Mesothelial cell of epicardium (in vitro differentiated cells): ENCODE measurements around the gene TMEM247. TPM values are rescaled to one million over a fixed set of nuclear protein-coding genes. Genes with fewer than 3 reads are reported as not detected.

ENCODE experiments used
- DNase-seq, 2 experiments: peaks; one replicate each; pipeline ENCODE4 v3.0.0; 2021; ENCODE audit warnings: low spot score in 2 of 2; ENCODE audit not compliant: unreplicated experiment in 2 of 2
- H3K27ac Mint-ChIP-seq: 2 replicates; pipeline ENCODE4 v1.8.0; 2021; ENCODE audit warnings: mixed read lengths
- H3K27me3 Mint-ChIP-seq: 2 replicates; pipeline ENCODE4 v1.8.0; 2021; ENCODE audit warnings: low read depth, mixed read lengths
- H3K36me3 Mint-ChIP-seq: 2 replicates; pipeline ENCODE4 v1.8.0; 2021; ENCODE audit warnings: mixed read lengths
- H3K4me1 Mint-ChIP-seq: 2 replicates; pipeline ENCODE4 v1.8.0; 2021; ENCODE audit warnings: mixed read lengths
- H3K4me3 Mint-ChIP-seq: 2 replicates; pipeline ENCODE4 v1.8.0; 2021; ENCODE audit warnings: mild to moderate bottlenecking, moderate library complexity, mixed read lengths
- H3K9me3 Mint-ChIP-seq: 2 replicates; pipeline ENCODE4 v1.8.0; 2021; ENCODE audit warnings: mixed read lengths
- total RNA-seq: library from RNA; stranded (reverse); gene quantifications from 3 replicates; pipeline ENCODE4 v1.2.1, GENCODE V29; 2021
- TF ChIP-seq, protein P1 (sequence below): fragments of 200-600 bp; sonication (generic); IDR thresholded peaks from one replicate; pipeline ENCODE4 v1.5.0; 2021; ENCODE audit warnings: antibody characterized with exemption; ENCODE audit not compliant: unreplicated experiment

TMEM247 gene
- total RNA-seq, 1 donor from 2014 or later = not detected

DNA sequence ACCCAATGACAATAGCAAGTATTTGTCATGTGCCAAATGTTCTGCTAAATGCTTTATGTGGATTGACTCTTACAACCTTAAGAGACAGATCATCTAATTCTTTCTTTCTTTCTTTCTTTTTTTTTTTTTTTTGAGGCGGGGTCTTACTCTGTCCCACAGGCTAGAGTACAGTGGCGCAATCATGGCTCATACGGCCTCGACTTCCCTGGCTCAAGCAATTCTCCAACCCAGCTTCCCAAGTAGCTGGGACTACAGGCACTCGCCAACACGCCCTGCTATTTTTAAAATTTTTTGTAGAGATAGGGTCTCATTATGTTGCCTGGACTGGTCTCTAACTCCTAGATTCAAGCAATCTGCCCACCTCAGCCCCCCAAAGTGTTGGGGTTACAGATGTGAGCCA is 21.4 kb downstream of the TMEM247 start:
- Mint-ChIP-seq H3K27me3 (peaks cover 22% of the 10 kb centered on the region), H3K9me3 (no peaks in the 10 kb centered on the region), H3K27ac (no peak overlapping the region), H3K4me1 (peaks cover 6% of the 10 kb centered on the region), H3K36me3 (no peaks in the 10 kb centered on the region), H3K4me3 (no peak overlapping the region)
- DNase-seq = peak in 1 of 2 experiments; percentile 25
- TF ChIP-seq, protein P1, sequence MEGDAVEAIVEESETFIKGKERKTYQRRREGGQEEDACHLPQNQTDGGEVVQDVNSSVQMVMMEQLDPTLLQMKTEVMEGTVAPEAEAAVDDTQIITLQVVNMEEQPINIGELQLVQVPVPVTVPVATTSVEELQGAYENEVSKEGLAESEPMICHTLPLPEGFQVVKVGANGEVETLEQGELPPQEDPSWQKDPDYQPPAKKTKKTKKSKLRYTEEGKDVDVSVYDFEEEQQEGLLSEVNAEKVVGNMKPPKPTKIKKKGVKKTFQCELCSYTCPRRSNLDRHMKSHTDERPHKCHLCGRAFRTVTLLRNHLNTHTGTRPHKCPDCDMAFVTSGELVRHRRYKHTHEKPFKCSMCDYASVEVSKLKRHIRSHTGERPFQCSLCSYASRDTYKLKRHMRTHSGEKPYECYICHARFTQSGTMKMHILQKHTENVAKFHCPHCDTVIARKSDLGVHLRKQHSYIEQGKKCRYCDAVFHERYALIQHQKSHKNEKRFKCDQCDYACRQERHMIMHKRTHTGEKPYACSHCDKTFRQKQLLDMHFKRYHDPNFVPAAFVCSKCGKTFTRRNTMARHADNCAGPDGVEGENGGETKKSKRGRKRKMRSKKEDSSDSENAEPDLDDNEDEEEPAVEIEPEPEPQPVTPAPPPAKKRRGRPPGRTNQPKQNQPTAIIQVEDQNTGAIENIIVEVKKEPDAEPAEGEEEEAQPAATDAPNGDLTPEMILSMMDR = no peak

DNA sequence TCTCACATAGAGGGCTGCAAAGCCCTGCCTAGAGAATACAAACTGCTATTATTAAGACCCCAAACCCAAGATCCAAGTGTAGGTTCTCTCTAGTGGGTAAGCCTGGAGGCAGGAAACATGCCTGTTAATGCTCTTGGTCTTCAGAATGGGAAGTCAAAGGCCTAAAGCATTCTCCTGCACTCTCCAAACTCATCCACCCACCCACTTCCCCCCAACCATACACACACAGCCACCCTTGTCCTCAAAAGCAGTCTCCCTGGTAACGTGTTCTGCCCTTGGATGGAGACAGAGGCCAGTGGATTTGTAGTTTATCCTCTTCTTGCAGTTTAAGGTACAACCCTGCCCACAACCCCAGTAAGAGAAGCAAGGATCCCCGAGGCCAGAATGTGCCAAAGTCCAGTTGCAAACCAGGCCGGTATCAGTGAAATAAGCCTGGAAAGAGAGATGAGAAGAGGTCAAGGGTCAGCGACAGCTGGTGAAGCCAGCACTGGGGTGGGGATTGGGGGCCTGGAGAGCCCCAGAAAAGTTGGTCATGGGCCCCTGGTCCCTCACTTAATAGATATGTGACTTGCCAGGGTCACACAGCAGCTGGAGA is 23.0 kb downstream of the TMEM247 start:
- no peaks in the 10 kb centered on the region for H3K9me3 Mint-ChIP-seq
- peaks cover 6% of the 10 kb centered on the region for H3K4me1 Mint-ChIP-seq
- TF ChIP-seq, protein P1 = no peak
- no peak overlapping the region for H3K4me3 Mint-ChIP-seq
- H3K27me3 Mint-ChIP-seq = peaks cover 19% of the 10 kb centered on the region
- no peak overlapping the region for H3K27ac Mint-ChIP-seq
- no peaks in the 10 kb centered on the region for H3K36me3 Mint-ChIP-seq
- no peak for DNase-seq

DNA sequence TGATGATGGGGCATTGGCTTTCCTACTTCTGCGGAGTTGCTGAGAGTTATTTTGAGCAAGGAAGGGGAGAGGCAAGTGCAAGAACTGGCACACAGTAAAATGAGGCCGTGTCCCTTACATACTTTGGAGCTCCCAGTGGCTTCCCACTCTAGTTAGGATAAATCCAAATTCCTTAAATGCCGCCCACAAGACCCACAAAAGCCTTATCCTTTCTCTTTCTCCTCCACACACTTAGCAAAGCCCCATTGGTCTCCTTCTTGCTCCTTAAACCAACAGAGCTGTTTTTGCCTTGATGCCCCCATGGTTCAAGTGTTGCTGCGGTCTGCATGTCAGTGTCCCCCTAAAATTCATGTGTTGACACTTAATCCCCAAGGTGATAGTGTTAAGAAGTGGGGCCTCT is 24.3 kb downstream of the TMEM247 start:
- no peak for DNase-seq
- Mint-ChIP-seq H3K4me3 (no peak overlapping the region), H3K27ac (no peak overlapping the region), H3K9me3 (no peaks in the 10 kb centered on the region), H3K27me3 (peaks cover 6% of the 10 kb centered on the region), H3K36me3 (no peaks in the 10 kb centered on the region), H3K4me1 (peaks cover 6% of the 10 kb centered on the region)
- TF ChIP-seq, protein P1 = no peak

DNA sequence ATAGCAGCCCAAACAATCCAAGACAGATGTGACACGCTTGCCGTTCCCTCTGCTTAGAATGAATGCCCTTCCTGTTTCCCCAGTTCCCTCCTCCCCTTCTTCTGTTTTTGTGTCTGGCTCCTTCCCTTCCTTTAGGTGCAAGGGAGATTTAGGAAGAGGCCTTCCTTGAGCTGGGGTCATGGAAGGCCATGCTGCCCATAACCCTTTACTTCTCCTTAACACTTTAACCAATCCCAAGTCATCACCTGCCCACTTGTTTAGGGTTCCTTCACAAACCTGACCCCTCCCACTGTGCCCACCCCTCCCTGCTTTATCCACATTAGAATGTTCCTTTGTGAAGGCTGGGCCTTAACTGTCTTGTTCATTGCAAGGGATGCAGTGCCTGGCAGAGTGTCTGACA is 24.9 kb downstream of the TMEM247 start:
- TF ChIP-seq, protein P1 = no peak
- DNase-seq = peak in 1 of 2 experiments; percentile 6
- Mint-ChIP-seq H3K27ac (no peak overlapping the region), H3K36me3 (no peaks in the 10 kb centered on the region), H3K4me3 (no peak overlapping the region), H3K27me3 (peaks cover 2% of the 10 kb centered on the region), H3K9me3 (no peaks in the 10 kb centered on the region), H3K4me1 (peaks cover 4% of the 10 kb centered on the region)

DNA sequence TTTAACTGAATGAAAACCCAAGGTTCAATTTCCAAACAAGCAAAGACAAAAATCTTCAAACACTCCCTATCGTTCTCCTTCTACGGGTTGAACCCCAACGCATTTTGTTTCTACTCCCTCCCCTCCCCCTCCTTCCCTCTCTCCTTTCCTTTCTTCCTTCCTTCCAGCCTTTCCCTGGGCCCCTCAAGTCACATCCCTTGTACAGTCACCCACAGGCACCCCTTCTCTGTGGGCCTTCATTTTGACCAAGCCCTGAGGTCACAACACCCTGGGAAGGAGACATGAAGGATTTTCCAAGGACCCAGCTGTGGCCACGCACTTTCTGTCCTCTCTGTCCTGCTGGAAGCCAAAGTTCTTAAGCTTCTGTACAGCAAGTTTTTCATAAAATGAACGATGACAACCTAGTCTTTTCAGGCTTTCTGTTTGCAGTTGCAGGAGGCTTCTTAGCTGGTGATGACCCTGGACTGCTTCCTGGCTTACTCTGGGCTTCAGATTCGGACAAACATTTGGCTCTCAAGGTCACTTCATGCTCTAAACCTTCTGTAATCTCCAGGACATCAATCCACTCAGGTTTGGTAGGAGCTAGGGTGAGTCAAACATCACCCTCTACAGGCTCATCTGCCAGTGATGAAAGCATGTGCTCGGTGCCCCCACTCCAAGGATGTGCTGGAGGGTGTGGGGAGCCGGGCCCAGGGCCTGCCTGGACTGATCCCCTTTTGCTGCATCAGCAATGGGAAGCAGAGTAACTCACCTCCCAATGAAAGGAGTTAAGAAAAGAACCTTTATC is 25.5 kb downstream of the TMEM247 start:
- peak in 1 of 2 experiments; percentile 27 for DNase-seq
- Mint-ChIP-seq H3K27ac (no peak overlapping the region), H3K27me3 (no peaks in the 10 kb centered on the region), H3K9me3 (no peaks in the 10 kb centered on the region), H3K36me3 (no peaks in the 10 kb centered on the region), H3K4me1 (peaks cover 4% of the 10 kb centered on the region), H3K4me3 (no peak overlapping the region)
- TF ChIP-seq, protein P1 = no peak
